K562 (cell line): ENCODE data around the gene REM1. TPM values are rescaled to one million over a fixed set of nuclear protein-coding genes. Genes with fewer than 3 reads are reported as not detected.
A peak's percentile ranks its signal among the peaks of the same experiment; 100 is the strongest.

Experiments used
- ATAC-seq: fragments of 200-7000 bp; cut with Tn5 transposase; 3 replicates; pipeline ENCODE4 v1.9.1; 2020; ENCODE audit warnings: moderate library complexity
- BruUV-seq: library from RNA; stranded (reverse); fragments of 400-500 nt; replicated peaks from 2 replicates; lab custom pipeline; 2021; lab: Mats Ljungman, UMichigan
- CTCF ChIA-PET: fragments of 300-600 bp; formaldehyde crosslinking; extraction: SDS; loops from one replicate; lab custom pipeline; 2021; ENCODE audit warnings: low intra/inter-chr PET ratio; lab: Yijun Ruan, JAX
- POLR2A ChIA-PET: fragments of 300-600, 350-650 bp; sonication (Branson Sonifier 250); formaldehyde crosslinking; extraction: SDS; loops from one replicate; lab custom pipeline; 2021; ENCODE audit warnings: antibody characterized with exemption, inconsistent platforms; lab: Yijun Ruan, JAX
- DNase-seq, 4 experiments: peaks; one replicate each; pipeline versions ENCODE4 v3.0.0 to v3.0.0-alpha.2; 2011 to 2018; ENCODE audit warnings: low spot score in 3 of 4, mixed read lengths in 3 of 4; ENCODE audit errors: extremely low read depth in 1 of 4
- FAIRE-seq: peaks from 2 replicates; lab custom pipeline; 2011; peaks lifted over from hg19 to GRCh38; lab: Jason Lieb, UNC
- H2AFZ ChIP-seq: 2 replicates; pipeline ENCODE4 v1.6.0; 2011; ENCODE audit warnings: low read depth, low read length, control low read depth, inconsistent platforms
- H3K27ac ChIP-seq: fragments of 200-600 bp; 3 replicates; pipeline ENCODE4 v1.8.0; 2011; ENCODE audit warnings: low read depth, mild to moderate bottlenecking, control low read depth, inconsistent platforms, low read length, moderate library complexity, mixed read lengths; ENCODE audit errors: extremely low read depth
- H3K27me3 ChIP-seq, 2 experiments: fragments of 300-600 bp in 1 of 2; 2 replicates in 1 of 2; 3 replicates in 1 of 2; pipeline versions ENCODE4 v1.6.0 to v1.8.0; 2011; ENCODE audit warnings: inconsistent platforms in 2 of 2, low read length in 2 of 2, mild to moderate bottlenecking in 1 of 2, mixed read lengths in 1 of 2, moderate library complexity in 1 of 2; ENCODE audit not compliant: control insufficient read depth in 2 of 2, insufficient read depth in 2 of 2
- H3K36me3 ChIP-seq: fragments of 300-600 bp; 3 replicates; pipeline ENCODE4 v1.8.0; 2011; ENCODE audit warnings: mild to moderate bottlenecking, low read length, inconsistent platforms; ENCODE audit not compliant: control insufficient read depth, insufficient read depth
- H3K4me1 ChIP-seq, 2 experiments: fragments of 200-600 bp in 1 of 2; replicated peaks in 1 of 2; 2 replicates in 1 of 2; 3 replicates in 1 of 2; pipeline versions ENCODE4 v1.5.1 to v1.8.0; 2011; ENCODE audit warnings: inconsistent platforms in 2 of 2, low read length in 2 of 2, mild to moderate bottlenecking in 1 of 2, mixed read lengths in 1 of 2, moderate library complexity in 1 of 2; ENCODE audit not compliant: control insufficient read depth in 2 of 2, insufficient read depth in 2 of 2
- H3K4me2 ChIP-seq: 2 replicates; pipeline ENCODE4 v1.6.1; 2011; ENCODE audit warnings: low read length, control low read depth, inconsistent platforms, mixed read lengths; ENCODE audit not compliant: insufficient read depth
- H3K4me3 ChIP-seq: fragments of 200-600 bp; sonication (generic), shearing (Covaris generic); 2 replicates; pipeline ENCODE4 v1.5.1; 2016; ENCODE audit warnings: control low read depth, inconsistent platforms
- H3K79me2 ChIP-seq: fragments of 200-600 bp; 3 replicates; pipeline ENCODE4 v1.8.0; 2011; ENCODE audit warnings: low read length, inconsistent platforms; ENCODE audit not compliant: control insufficient read depth, insufficient read depth
- H3K9ac ChIP-seq, 2 experiments: 2 replicates each; pipeline versions ENCODE4 v1.6.0 to v1.6.1; 2011; ENCODE audit warnings: low read depth in 2 of 2, low read length in 2 of 2, control low read depth in 1 of 2, inconsistent platforms in 1 of 2, mild to moderate bottlenecking in 1 of 2, mixed read lengths in 1 of 2; ENCODE audit not compliant: insufficient read depth in 1 of 2
- H3K9me1 ChIP-seq: one replicate; pipeline ENCODE4 v1.6.0; 2011; ENCODE audit warnings: inconsistent platforms, mild to moderate bottlenecking, low read length, moderate library complexity; ENCODE audit not compliant: control insufficient read depth, insufficient read depth
- H3K9me3 ChIP-seq: replicated peaks from 2 replicates; pipeline ENCODE4 v1.5.1; 2011; ENCODE audit warnings: low read depth, low read length, inconsistent platforms; ENCODE audit not compliant: control insufficient read depth, insufficient read depth
- H4K20me1 ChIP-seq: replicated peaks from 2 replicates; pipeline ENCODE4 v1.6.1; 2011; ENCODE audit warnings: low read length, inconsistent platforms, mixed read lengths; ENCODE audit not compliant: control insufficient read depth, insufficient read depth
- BCOR ChIP-seq: fragments of 450-650 bp; IDR thresholded peaks from 2 replicates; pipeline ENCODE4 v1.6.1; 2016
- EZH2 ChIP-seq: IDR thresholded peaks from 2 replicates; pipeline ENCODE4 v1.6.1; 2012; ENCODE audit warnings: low read depth, mild to moderate bottlenecking, inconsistent platforms, low read length, borderline replicate concordance
- NEUROD1 ChIP-seq: fragments of 150-350 bp; IDR thresholded peaks from 2 replicates; pipeline ENCODE4 v1.6.1; 2014; ENCODE audit warnings: borderline replicate concordance, low read length, low read depth; ENCODE audit not compliant: partially characterized antibody
- RBM25 ChIP-seq: fragments of 200-400 bp; formaldehyde crosslinking; IDR thresholded peaks from 2 replicates; pipeline ENCODE4 v1.6.1; 2018; ENCODE audit warnings: low read length, low read depth, moderate library complexity; ENCODE audit not compliant: severe bottlenecking
- ZBTB9 ChIP-seq: fragments of 450-650 bp; formaldehyde crosslinking; IDR thresholded peaks from 2 replicates; pipeline ENCODE4 v1.4.0; 2020; ENCODE audit warnings: mild to moderate bottlenecking, moderate library complexity
- ZNF76 ChIP-seq: fragments of 250-450 bp; sonication (Bioruptor Pico); IDR thresholded peaks from 2 replicates; pipeline ENCODE4 v1.4.0; 2020; ENCODE audit warnings: mild to moderate bottlenecking, moderate library complexity, borderline replicate concordance
- WGBS: fragments of 100-300 bp; shearing (Covaris generic); methylation state at CpG from one replicate; pipeline ENCODE4 v1.1.6; 2016; ENCODE audit warnings: low coverage, mixed read lengths; ENCODE audit not compliant: insufficient coverage; ENCODE audit errors: missing lambda C conversion rate; 5-methylcytosine and 5-hydroxymethylcytosine counted together
- in situ Hi-C: fragments of 300-500 bp; cut with MboI; formaldehyde crosslinking; loops from 4 replicates; pipeline ENCODE4 v1.15.0; 2018; ENCODE audit warnings: inconsistent platforms, mixed read lengths
- intact Hi-C: fragments of 100-400 bp; cut with micrococcal nuclease; formaldehyde crosslinking; loops from 2 replicates; pipeline ENCODE4 v1.14.2; 2022
- polyA plus RNA-seq, 8 experiments: library from polyadenylated mRNA; depleted of rRNA in 4 of 8; stranded (reverse) in 5 of 8; unstranded in 3 of 8; fragments of >200 nt; fragmentation: Nextera tagmentation in 2 of 8; fragmentation: Illumina TruSeq in 1 of 8; extraction: Ambion mirVana in 2 of 8; extraction: Trizol in 1 of 8; gene quantifications; 2 replicates each; pipeline versions ENCODE4 v1.2.1 to v1.2.3, GENCODE V29; 2011 to 2014; ENCODE audit warnings: inconsistent platforms in 1 of 8, missing spikeins in 1 of 8
- total RNA-seq, 7 experiments: library from RNA; depleted of rRNA in 6 of 7; stranded (reverse); fragments of >200 nt in 6 of 7; fragmentation: Illumina TruSeq in 2 of 7; extraction: Trizol in 2 of 7; gene quantifications; 2 replicates each; pipeline versions ENCODE4 v1.2.1 to v1.2.3, GENCODE V29; 2011 to 2021; ENCODE audit warnings: low replicate concordance in 1 of 7

REM1 gene
- total and polyA plus RNA-seq, 9 of the 15 experiments (the other 6 are each of a cell fraction or from before 2014, with no cell fraction given): not detected

GRCh38 chr20:31488115-31488514 is 13.0 kb downstream of the REM1 start (continued):
- TF ChIP-seq ZBTB9: no peak
- no peak for TF ChIP-seq ZNF76 (CRISPR knock-in tag)
- no peak for TF ChIP-seq NEUROD1

- Histone ChIP-seq H4K20me1 (no peaks in the 10 kb centered on the region), H3K9ac (no peak overlapping the region), H3K4me1 (peaks cover 11% of the 10 kb centered on the region in 2 experiments; a peak in 3 of 5 replicates), H3K36me3 (no peaks in the 10 kb centered on the region), H3K4me2 (no peak overlapping the region), H3K9me1 (no peaks in the 10 kb centered on the region), H3K79me2 (no peaks in the 10 kb centered on the region), H3K4me3 (no peak overlapping the region), H3K27ac (no peak overlapping the region), H3K27me3 (peaks cover 8 to 19% of the 10 kb centered on the region in 2 experiments; a peak in 3 of 5 replicates), H3K9me3 (no peaks in the 10 kb centered on the region; the same call in 1 of the 2 replicates), H2AFZ (no peak overlapping the region)
- intact Hi-C loops (no loop called here), in situ Hi-C loops (no loop called here)
- TF ChIP-seq BCOR: 0 out of 2 replicates have a peak, but pooled peaks have one; percentile 23
- no peak for TF ChIP-seq EZH2
- TF ChIP-seq RBM25: peak; percentile 76
- ChIA-PET POLR2A (interaction anchor here (0.6 kb wide), 1 partner anchor 26 kb away, joined by 3 read pairs; no protein-coding TSS in a partner anchor), CTCF (no interaction called here)
- FAIRE-seq: no peak
- no peak for ATAC-seq
- no TSS peak for BruUV-seq
- DNase-seq: no peak
- WGBS: 0% methylated on average over 3 of the region's 3 CpGs
Observed at GRCh38 chr20:31489152-31489551, 14.1 kb downstream of the REM1 start.
